Epithelial cell of umbilical artery (primary cell): ENCODE data around the gene ME3. TPM values are rescaled to one million over a fixed set of nuclear protein-coding genes. Genes with fewer than 3 reads are reported as not detected.

Source experiments
- total RNA-seq: library from RNA; depleted of rRNA; stranded (reverse); fragments of >200 nt; gene quantifications from 2 replicates; pipeline ENCODE4 v1.2.3, GENCODE V29; 2014

The ME3 gene
- 51.3 and 87.7 TPM in 2 replicates for total RNA-seq

GRCh38 chr11:86672007-86672621 lies at the start of gene ME3:
ME3 (minus strand) TSS chr11:86672616.

Other genes with a start within 250 kb of the ME3 start
- 358 and 490 TPM in 2 replicates for gene PRSS23, start 127.9 kb upstream of the ME3 start, total RNA-seq